Subcutaneous abdominal adipose tissue (tissue), 5 donors: Measurements from ENCODE around the gene MICALL1.

Source experiments
- H3K27ac ChIP-seq: one replicate; pipeline ENCODE4 v1.7.0; 2013; ENCODE audit warnings: low read depth, mild to moderate bottlenecking, inconsistent platforms, low read length, moderate library complexity
- H3K27me3 ChIP-seq, 5 donors: one replicate each; pipeline ENCODE4 v1.7.0; 2013; ENCODE audit warnings: low read length in 5 of 5, inconsistent platforms in 1 of 5; ENCODE audit not compliant: control insufficient read depth in 5 of 5, insufficient read depth in 4 of 5
- H3K36me3 ChIP-seq, 5 donors: one replicate each; pipeline ENCODE4 v1.7.0; 2013; ENCODE audit warnings: low read length in 5 of 5; ENCODE audit not compliant: control insufficient read depth in 5 of 5, insufficient read depth in 5 of 5
- H3K4me1 ChIP-seq, 5 donors: one replicate each; pipeline ENCODE4 v1.7.0; 2013; ENCODE audit warnings: low read length in 5 of 5, mild to moderate bottlenecking in 3 of 5, moderate library complexity in 1 of 5; ENCODE audit not compliant: control insufficient read depth in 5 of 5, insufficient read depth in 5 of 5
- H3K4me3 ChIP-seq, 5 donors: one replicate each; pipeline ENCODE4 v1.7.0; 2013; ENCODE audit warnings: low read length in 5 of 5, low read depth in 1 of 5
- H3K9ac ChIP-seq, 5 donors: one replicate each; pipeline ENCODE4 v1.7.0; 2013; ENCODE audit warnings: low read length in 5 of 5, mild to moderate bottlenecking in 4 of 5, moderate library complexity in 3 of 5
- H3K9me3 ChIP-seq, 5 donors: one replicate each; pipeline ENCODE4 v1.7.0; 2013; ENCODE audit warnings: low read length in 5 of 5; ENCODE audit not compliant: control insufficient read depth in 5 of 5
- donor health status: healthy.
- donor health status: healthy.
- donor health status: healthy.
- donor health status: healthy.
- donor health status: healthy.

Gene MICALL1

DNA sequence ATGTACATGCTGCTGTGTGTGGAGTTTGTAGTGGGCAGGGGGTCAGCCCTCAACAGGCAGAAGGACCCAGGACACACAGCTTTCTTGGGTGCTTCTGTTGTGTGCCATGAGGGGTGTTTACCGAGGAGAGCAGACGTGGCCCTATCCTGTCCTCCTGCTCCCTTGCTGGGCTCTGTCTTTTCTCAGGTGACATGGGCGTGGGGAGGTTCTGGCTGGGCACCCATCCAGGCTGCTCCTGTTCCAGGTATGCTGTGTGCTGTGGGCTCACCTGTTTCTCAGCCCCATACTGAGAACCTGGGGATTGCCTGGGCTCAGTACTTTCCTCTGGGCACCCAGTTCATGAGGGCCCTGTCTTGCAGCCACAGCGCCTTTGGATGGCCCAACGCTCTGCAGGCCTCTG is 23.3 kb downstream of the MICALL1 start:
- Histone ChIP-seq H3K36me3 (peaks cover 0 to 77% (median 60%) of the 10 kb centered on the region in 5 donors), H3K9me3 (no peaks in the 10 kb centered on the region), H3K4me1 (peaks cover 5 to 29% (median 20%) of the 10 kb centered on the region in 5 donors), H3K27me3 (no peaks in the 10 kb centered on the region), H3K9ac (no peak overlapping the region), H3K4me3 (no peak overlapping the region), H3K27ac (no peak overlapping the region)

DNA sequence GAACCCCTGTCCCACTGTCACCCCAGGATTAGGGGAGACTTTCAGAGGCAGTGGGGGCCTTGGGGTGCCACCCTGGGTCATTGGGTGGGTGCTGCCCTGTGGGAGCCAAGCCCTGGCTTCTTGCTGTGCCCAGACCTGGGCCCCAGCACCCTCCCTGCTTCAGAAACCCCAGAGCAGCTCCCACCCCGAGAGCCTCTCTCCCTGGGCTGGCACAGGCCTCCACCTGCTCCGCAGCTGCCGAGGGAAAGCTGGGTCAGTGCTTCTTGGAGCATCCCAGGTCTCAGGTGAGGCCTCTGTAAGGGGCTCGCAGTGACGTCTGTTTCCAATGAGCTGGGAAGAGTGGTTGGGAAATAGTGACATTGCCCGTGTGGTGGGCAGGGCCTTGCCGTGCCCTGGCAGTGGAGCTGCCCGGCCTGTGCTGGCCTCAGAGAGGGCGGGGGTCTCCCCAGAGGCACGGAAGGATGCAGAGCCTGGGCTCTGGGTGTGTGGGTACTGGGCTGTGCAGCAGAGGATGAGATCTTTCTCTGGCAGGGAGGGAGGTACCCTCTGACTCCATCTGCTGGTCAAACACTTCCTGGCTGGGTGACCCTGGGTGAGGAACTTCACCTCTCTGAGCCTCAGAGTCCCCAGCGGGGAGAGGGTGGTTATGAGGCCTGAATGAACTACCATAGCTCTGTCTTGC is 24.3 kb downstream of the MICALL1 start:
- Histone ChIP-seq H3K27me3 (no peaks in the 10 kb centered on the region), H3K9ac (peak overlapping the region in 1 of 5 donors; percentile 56), H3K9me3 (no peaks in the 10 kb centered on the region), H3K4me1 (peaks cover 5 to 26% (median 15%) of the 10 kb centered on the region in 5 donors), H3K36me3 (peaks cover 0 to 68% (median 54%) of the 10 kb centered on the region in 5 donors), H3K27ac (peak overlapping the region; percentile 11), H3K4me3 (no peak overlapping the region)

- Histone ChIP-seq H3K9me3 (no peaks in the 10 kb centered on the region), H3K36me3 (peaks cover 0 to 62% (median 48%) of the 10 kb centered on the region in 5 donors)
Measured at GRCh38 chr22:37930952-37931440, 24.9 kb downstream of the MICALL1 start.

GRCh38 chr22:37931893-37932389 is 25.8 kb downstream of the MICALL1 start:
- Histone ChIP-seq H3K9me3 (no peaks in the 10 kb centered on the region), H3K4me1 (peaks cover 5 to 26% (median 15%) of the 10 kb centered on the region in 5 donors), H3K36me3 (peaks cover 0 to 57% (median 40%) of the 10 kb centered on the region in 5 donors), H3K27me3 (no peaks in the 10 kb centered on the region), H3K9ac (no peak overlapping the region), H3K27ac (peak overlapping the region; percentile 91), H3K4me3 (no peak overlapping the region)

More at GRCh38 chr22:37930952-37931440, 24.9 kb downstream of the MICALL1 start:
- Histone ChIP-seq H3K4me3 (no peak overlapping the region), H3K9ac (peak overlapping the region in 1 of 5 donors; percentile 56), H3K27ac (peak overlapping the region; percentile 11), H3K27me3 (no peaks in the 10 kb centered on the region), H3K4me1 (peaks cover 5 to 26% (median 15%) of the 10 kb centered on the region in 5 donors)

DNA sequence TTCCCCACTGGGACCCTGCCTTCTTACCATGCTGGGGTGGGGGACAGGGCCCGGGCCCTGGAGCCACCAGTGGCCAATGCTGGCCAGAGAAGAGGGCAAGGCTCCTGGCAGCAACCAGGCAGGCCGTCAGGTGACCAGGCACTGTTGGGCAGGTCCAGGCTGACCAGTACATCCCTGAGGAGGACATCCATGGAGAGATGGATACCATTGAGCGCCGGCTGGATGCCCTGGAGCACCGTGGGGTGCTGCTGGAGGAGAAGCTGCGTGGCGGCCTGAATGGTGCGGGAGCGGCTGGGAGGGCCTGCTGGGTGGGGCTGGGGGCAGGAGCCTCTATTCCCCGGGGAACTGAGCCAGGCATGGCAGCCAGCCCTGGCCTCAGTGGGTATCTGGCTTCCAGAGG is 26.3 kb downstream of the MICALL1 start:
- Histone ChIP-seq H3K9me3 (no peaks in the 10 kb centered on the region), H3K4me3 (no peak overlapping the region), H3K27ac (peak overlapping the region; percentile 91), H3K4me1 (peaks cover 5 to 26% (median 15%) of the 10 kb centered on the region in 5 donors), H3K27me3 (no peaks in the 10 kb centered on the region), H3K9ac (no peak overlapping the region), H3K36me3 (peaks cover 0 to 55% (median 38%) of the 10 kb centered on the region in 5 donors)

GRCh38 chr22:37932821-37933578 is 26.9 kb downstream of the MICALL1 start:
- Histone ChIP-seq H3K27me3 (no peaks in the 10 kb centered on the region), H3K27ac (peak overlapping the region; percentile 91), H3K36me3 (peaks cover 0 to 57% (median 37%) of the 10 kb centered on the region in 5 donors), H3K4me3 (no peak overlapping the region), H3K9me3 (no peaks in the 10 kb centered on the region), H3K9ac (no peak overlapping the region), H3K4me1 (peaks cover 5 to 26% (median 15%) of the 10 kb centered on the region in 5 donors)

DNA sequence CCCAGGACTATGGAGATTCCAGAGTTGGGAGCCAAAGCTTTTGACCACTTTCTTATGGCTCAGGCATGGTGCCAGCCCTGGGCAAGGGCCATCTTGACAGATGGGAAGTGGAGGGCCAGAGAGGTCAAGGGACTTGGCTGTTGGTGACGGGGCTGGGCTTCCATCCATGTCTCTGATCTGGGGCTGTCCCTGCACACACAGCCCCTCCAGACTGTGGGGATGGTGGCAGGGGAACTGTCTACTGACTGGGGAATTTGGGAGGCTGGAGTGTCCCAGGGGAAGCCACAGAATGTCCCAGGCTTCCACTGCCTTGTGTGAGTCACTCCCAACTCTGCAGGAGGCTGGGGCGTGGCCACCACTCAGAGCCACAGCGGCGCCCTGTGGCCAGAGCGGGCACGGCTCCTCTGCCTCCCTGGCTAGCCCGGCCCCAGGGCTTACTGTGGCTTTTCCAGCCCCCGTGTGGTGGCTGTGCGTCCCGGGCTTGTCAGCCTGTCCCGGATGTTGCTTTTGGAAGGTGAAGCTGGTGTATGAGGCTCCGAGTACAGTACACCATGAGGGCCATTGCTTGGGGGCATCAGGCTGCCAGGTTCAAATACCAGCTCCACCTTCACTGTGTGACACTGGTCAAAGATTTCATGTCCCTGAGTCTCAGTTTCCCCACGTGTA is 27.7 kb downstream of the MICALL1 start:
- Histone ChIP-seq H3K9ac (peak overlapping the region in 2 of 5 donors; percentile 0 to 43), H3K9me3 (no peaks in the 10 kb centered on the region), H3K4me3 (peak overlapping the region in 1 of 5 donors; percentile 2), H3K4me1 (peaks cover 5 to 26% (median 15%) of the 10 kb centered on the region in 5 donors), H3K27me3 (no peaks in the 10 kb centered on the region), H3K27ac (peak overlapping the region; percentile 91), H3K36me3 (peaks cover 0 to 54% (median 34%) of the 10 kb centered on the region in 5 donors)

GRCh38 chr22:37940698-37941376 is 34.7 kb downstream of the MICALL1 start:
- Histone ChIP-seq H3K4me3 (no peak overlapping the region), H3K4me1 (peaks cover 0 to 9% (median 7%) of the 10 kb centered on the region in 5 donors), H3K27me3 (no peaks in the 10 kb centered on the region), H3K9ac (peak overlapping the region in 1 of 5 donors; percentile 45), H3K9me3 (no peaks in the 10 kb centered on the region), H3K36me3 (peaks cover 0 to 55% (median 43%) of the 10 kb centered on the region in 5 donors), H3K27ac (no peak overlapping the region)

DNA sequence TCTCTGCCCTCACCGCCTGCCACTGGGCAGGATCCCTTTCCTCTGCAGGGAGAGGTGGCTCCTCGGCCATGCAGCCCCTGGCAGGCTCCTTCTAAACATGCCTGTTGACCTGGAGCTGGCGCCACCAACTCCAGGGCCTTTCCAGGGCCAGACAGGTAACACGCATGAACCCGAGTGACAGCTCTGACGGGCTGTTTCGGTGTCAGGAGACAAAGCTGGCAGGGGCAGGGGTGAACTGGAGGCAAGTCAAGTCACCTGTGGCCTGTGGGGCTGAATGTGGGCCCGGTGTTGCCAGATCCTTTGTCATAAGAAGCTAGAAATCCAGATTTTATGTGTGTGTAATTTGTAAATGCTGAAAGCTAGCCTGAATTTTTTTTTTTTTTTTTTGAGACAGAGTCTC is 36.0 kb downstream of the MICALL1 start:
- Histone ChIP-seq H3K9me3 (no peaks in the 10 kb centered on the region), H3K9ac (no peak overlapping the region), H3K36me3 (peaks cover 0 to 51% (median 37%) of the 10 kb centered on the region in 5 donors), H3K4me3 (no peak overlapping the region), H3K27ac (no peak overlapping the region), H3K4me1 (peaks cover 0 to 9% (median 7%) of the 10 kb centered on the region in 5 donors), H3K27me3 (no peaks in the 10 kb centered on the region)
